GM23338 (cell line): ENCODE measurements around the gene ATP6V0A4.
"Not testable (repeated sequence)": the region's sequence is repeated elsewhere in the genome, so short reads cannot be mapped to it uniquely, and the experiment has no call there.

ENCODE experiments used
- CREB1 ChIP-seq: fragments of 250-450 bp; sonication (Bioruptor Pico); IDR thresholded peaks from 2 replicates; pipeline ENCODE4 v1.5.0; 2020; ENCODE audit warnings: low read depth, mild to moderate bottlenecking, moderate library complexity
- EZH2 ChIP-seq: fragments of 200-600 bp; sonication (generic); IDR thresholded peaks from one replicate; pipeline ENCODE4 v1.8.0; 2017; ENCODE audit warnings: antibody characterized with exemption, mild to moderate bottlenecking, low read depth; ENCODE audit not compliant: unreplicated experiment
- EZH2phosphoT487 ChIP-seq: fragments of 200-600 bp; sonication (generic); IDR thresholded peaks from one replicate; pipeline ENCODE4 v1.8.1; 2018; ENCODE audit warnings: antibody characterized with exemption; ENCODE audit not compliant: unreplicated experiment
- JUNB ChIP-seq: IDR thresholded peaks from one replicate; pipeline ENCODE4 v1.6.1; 2016; ENCODE audit warnings: antibody characterized with exemption; ENCODE audit not compliant: unreplicated experiment
- NANOG ChIP-seq: IDR thresholded peaks from 2 replicates; pipeline ENCODE4 v1.6.1; 2016; ENCODE audit warnings: antibody characterized with exemption, borderline replicate concordance
- POLR2AphosphoS5 ChIP-seq: IDR thresholded peaks from 2 replicates; pipeline ENCODE4 v1.6.1; 2016; ENCODE audit warnings: antibody characterized with exemption, low read depth
- STAT1 ChIP-seq: IDR thresholded peaks from one replicate; pipeline ENCODE4 v1.6.1; 2016; ENCODE audit warnings: antibody characterized with exemption; ENCODE audit not compliant: unreplicated experiment
- ZNF114 ChIP-seq: fragments of 250-450 bp; sonication (Bioruptor Pico); IDR thresholded peaks from 2 replicates; pipeline ENCODE4 v1.5.0; 2020; ENCODE audit warnings: mild to moderate bottlenecking, moderate library complexity
- ZNF331 ChIP-seq: fragments of 250-450 bp; sonication (Bioruptor Pico); IDR thresholded peaks from 2 replicates; pipeline ENCODE4 v1.5.0; 2020; ENCODE audit warnings: low read depth, mild to moderate bottlenecking, moderate library complexity
- TF ChIP-seq, protein P1 (sequence below), 2 experiments: fragments of 200-600 bp in 1 of 2; sonication (generic) in 1 of 2; conservative IDR thresholded peaks; 2 replicates each; pipeline versions ENCODE4 v1.5.1 to v1.6.1; 2016 to 2017; ENCODE audit warnings: antibody characterized with exemption in 2 of 2, low read depth in 2 of 2, mild to moderate bottlenecking in 2 of 2, moderate library complexity in 1 of 2
- TF ChIP-seq, protein P2 (sequence below): IDR thresholded peaks from one replicate; pipeline ENCODE4 v1.6.1; 2018; ENCODE audit warnings: antibody characterized with exemption; ENCODE audit not compliant: unreplicated experiment
- TF ChIP-seq, protein P3 (sequence below): fragments of 250-450 bp; sonication (Bioruptor Pico); IDR thresholded peaks from 2 replicates; pipeline ENCODE4 v1.5.0; 2020; ENCODE audit warnings: mild to moderate bottlenecking, moderate library complexity

- TF ChIP-seq, protein P1, sequence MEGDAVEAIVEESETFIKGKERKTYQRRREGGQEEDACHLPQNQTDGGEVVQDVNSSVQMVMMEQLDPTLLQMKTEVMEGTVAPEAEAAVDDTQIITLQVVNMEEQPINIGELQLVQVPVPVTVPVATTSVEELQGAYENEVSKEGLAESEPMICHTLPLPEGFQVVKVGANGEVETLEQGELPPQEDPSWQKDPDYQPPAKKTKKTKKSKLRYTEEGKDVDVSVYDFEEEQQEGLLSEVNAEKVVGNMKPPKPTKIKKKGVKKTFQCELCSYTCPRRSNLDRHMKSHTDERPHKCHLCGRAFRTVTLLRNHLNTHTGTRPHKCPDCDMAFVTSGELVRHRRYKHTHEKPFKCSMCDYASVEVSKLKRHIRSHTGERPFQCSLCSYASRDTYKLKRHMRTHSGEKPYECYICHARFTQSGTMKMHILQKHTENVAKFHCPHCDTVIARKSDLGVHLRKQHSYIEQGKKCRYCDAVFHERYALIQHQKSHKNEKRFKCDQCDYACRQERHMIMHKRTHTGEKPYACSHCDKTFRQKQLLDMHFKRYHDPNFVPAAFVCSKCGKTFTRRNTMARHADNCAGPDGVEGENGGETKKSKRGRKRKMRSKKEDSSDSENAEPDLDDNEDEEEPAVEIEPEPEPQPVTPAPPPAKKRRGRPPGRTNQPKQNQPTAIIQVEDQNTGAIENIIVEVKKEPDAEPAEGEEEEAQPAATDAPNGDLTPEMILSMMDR (conservative IDR thresholded peaks at IDR 0.05; ENCODE audit: low read depth in 2 of 2): not testable (repeated sequence)
- not testable (repeated sequence) for TF ChIP-seq POLR2AphosphoS5; EZH2; EZH2phosphoT487; JUNB; ZNF114 (CRISPR knock-in tag); NANOG; CREB1; STAT1; ZNF331 (CRISPR knock-in tag)
- TF ChIP-seq, protein P2, sequence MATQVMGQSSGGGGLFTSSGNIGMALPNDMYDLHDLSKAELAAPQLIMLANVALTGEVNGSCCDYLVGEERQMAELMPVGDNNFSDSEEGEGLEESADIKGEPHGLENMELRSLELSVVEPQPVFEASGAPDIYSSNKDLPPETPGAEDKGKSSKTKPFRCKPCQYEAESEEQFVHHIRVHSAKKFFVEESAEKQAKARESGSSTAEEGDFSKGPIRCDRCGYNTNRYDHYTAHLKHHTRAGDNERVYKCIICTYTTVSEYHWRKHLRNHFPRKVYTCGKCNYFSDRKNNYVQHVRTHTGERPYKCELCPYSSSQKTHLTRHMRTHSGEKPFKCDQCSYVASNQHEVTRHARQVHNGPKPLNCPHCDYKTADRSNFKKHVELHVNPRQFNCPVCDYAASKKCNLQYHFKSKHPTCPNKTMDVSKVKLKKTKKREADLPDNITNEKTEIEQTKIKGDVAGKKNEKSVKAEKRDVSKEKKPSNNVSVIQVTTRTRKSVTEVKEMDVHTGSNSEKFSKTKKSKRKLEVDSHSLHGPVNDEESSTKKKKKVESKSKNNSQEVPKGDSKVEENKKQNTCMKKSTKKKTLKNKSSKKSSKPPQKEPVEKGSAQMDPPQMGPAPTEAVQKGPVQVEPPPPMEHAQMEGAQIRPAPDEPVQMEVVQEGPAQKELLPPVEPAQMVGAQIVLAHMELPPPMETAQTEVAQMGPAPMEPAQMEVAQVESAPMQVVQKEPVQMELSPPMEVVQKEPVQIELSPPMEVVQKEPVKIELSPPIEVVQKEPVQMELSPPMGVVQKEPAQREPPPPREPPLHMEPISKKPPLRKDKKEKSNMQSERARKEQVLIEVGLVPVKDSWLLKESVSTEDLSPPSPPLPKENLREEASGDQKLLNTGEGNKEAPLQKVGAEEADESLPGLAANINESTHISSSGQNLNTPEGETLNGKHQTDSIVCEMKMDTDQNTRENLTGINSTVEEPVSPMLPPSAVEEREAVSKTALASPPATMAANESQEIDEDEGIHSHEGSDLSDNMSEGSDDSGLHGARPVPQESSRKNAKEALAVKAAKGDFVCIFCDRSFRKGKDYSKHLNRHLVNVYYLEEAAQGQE: not testable (repeated sequence)
- TF ChIP-seq, protein P3, sequence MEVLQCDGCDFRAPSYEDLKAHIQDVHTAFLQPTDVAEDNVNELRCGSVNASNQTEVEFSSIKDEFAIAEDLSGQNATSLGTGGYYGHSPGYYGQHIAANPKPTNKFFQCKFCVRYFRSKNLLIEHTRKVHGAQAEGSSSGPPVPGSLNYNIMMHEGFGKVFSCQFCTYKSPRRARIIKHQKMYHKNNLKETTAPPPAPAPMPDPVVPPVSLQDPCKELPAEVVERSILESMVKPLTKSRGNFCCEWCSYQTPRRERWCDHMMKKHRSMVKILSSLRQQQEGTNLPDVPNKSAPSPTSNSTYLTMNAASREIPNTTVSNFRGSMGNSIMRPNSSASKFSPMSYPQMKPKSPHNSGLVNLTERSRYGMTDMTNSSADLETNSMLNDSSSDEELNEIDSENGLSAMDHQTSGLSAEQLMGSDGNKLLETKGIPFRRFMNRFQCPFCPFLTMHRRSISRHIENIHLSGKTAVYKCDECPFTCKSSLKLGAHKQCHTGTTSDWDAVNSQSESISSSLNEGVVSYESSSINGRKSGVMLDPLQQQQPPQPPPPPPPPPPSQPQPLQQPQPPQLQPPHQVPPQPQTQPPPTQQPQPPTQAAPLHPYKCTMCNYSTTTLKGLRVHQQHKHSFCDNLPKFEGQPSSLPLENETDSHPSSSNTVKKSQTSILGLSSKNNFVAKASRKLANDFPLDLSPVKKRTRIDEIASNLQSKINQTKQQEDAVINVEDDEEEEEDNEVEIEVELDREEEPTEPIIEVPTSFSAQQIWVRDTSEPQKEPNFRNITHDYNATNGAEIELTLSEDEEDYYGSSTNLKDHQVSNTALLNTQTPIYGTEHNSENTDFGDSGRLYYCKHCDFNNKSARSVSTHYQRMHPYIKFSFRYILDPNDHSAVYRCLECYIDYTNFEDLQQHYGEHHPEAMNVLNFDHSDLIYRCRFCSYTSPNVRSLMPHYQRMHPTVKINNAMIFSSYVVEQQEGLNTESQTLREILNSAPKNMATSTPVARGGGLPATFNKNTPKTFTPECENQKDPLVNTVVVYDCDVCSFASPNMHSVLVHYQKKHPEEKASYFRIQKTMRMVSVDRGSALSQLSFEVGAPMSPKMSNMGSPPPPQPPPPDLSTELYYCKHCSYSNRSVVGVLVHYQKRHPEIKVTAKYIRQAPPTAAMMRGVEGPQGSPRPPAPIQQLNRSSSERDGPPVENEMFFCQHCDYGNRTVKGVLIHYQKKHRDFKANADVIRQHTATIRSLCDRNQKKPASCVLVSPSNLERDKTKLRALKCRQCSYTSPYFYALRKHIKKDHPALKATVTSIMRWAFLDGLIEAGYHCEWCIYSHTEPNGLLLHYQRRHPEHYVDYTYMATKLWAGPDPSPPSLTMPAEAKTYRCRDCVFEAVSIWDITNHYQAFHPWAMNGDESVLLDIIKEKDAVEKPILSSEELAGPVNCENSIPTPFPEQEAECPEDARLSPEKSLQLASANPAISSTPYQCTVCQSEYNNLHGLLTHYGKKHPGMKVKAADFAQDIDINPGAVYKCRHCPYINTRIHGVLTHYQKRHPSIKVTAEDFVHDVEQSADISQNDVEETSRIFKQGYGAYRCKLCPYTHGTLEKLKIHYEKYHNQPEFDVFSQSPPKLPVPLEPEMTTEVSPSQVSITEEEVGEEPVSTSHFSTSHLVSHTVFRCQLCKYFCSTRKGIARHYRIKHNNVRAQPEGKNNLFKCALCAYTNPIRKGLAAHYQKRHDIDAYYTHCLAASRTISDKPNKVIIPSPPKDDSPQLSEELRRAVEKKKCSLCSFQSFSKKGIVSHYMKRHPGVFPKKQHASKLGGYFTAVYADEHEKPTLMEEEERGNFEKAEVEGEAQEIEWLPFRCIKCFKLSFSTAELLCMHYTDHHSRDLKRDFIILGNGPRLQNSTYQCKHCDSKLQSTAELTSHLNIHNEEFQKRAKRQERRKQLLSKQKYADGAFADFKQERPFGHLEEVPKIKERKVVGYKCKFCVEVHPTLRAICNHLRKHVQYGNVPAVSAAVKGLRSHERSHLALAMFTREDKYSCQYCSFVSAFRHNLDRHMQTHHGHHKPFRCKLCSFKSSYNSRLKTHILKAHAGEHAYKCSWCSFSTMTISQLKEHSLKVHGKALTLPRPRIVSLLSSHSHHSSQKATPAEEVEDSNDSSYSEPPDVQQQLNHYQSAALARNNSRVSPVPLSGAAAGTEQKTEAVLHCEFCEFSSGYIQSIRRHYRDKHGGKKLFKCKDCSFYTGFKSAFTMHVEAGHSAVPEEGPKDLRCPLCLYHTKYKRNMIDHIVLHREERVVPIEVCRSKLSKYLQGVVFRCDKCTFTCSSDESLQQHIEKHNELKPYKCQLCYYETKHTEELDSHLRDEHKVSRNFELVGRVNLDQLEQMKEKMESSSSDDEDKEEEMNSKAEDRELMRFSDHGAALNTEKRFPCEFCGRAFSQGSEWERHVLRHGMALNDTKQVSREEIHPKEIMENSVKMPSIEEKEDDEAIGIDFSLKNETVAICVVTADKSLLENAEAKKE (CRISPR knock-in tag): not testable (repeated sequence)
Measured at GRCh38 chr7:138688037-138688436, 110.0 kb downstream of the ATP6V0A4 start.
